Endometrial microvascular endothelial cells (primary cell): ENCODE measurements around the gene PABPC1L. TPM values are rescaled to one million over a fixed set of nuclear protein-coding genes. Genes with fewer than 3 reads are reported as not detected.

Experiments
- in situ Hi-C: cut with HindIII; loops from 2 replicates; pipeline ENCODE4 v1.10.0; 2017; ENCODE audit warnings: low sequenced_read_pairs, low pct_unique_long_range_greater_than_20kb; ENCODE audit errors: inconsistent ontology term
- total RNA-seq: library from RNA; depleted of rRNA; stranded (reverse); fragments of >200 nt; gene quantifications from one replicate; pipeline ENCODE4 v1.2.3, GENCODE V29; 2015; ENCODE audit errors: inconsistent ontology term

PABPC1L gene
- total RNA-seq, 1 donor from 2014 or later, result 0.93 TPM

GRCh38 chr20:44896583-44896982, 13.3 kb upstream of the PABPC1L start:
- in situ Hi-C loops, result no loop called here

- in situ Hi-C loops, result no loop called here
Measured at GRCh38 chr20:44897133-44897532, 12.7 kb upstream of the PABPC1L start.

GRCh38 chr20:44900231-44900854, 9.5 kb upstream of the PABPC1L start:
- in situ Hi-C loops, result no loop called here

GRCh38 chr20:44901974-44902373, 7.9 kb upstream of the PABPC1L start:
- in situ Hi-C loops, result no loop called here

- in situ Hi-C loops, result no loop called here
Measured at GRCh38 chr20:44904377-44904776, 5.5 kb upstream of the PABPC1L start.

- in situ Hi-C loops, result no loop called here
Measured at GRCh38 chr20:44908987-44909871, 631 bp upstream of the PABPC1L start.

GRCh38 chr20:44910690-44911262, 916 bp downstream of the PABPC1L start:
- in situ Hi-C loops, result no loop called here

GRCh38 chr20:44911264-44911921, 1.5 kb downstream of the PABPC1L start:
- in situ Hi-C loops, result no loop called here

GRCh38 chr20:44912189-44912588, 2.3 kb downstream of the PABPC1L start:
- in situ Hi-C loops, result no loop called here

GRCh38 chr20:44914924-44915323, 5.1 kb downstream of the PABPC1L start:
- in situ Hi-C loops, result no loop called here

- in situ Hi-C loops, result no loop called here
Measured at GRCh38 chr20:44916586-44916985, 6.7 kb downstream of the PABPC1L start.

- in situ Hi-C loops, result no loop called here
Measured at GRCh38 chr20:44917399-44917798, 7.5 kb downstream of the PABPC1L start.

GRCh38 chr20:44918342-44918741, 8.5 kb downstream of the PABPC1L start:
- in situ Hi-C loops, result no loop called here

GRCh38 chr20:44918761-44919160, 8.9 kb downstream of the PABPC1L start:
- in situ Hi-C loops, result no loop called here

- in situ Hi-C loops, result no loop called here
Measured at GRCh38 chr20:44921447-44921846, 11.6 kb downstream of the PABPC1L start.

GRCh38 chr20:44924541-44924940, 14.7 kb downstream of the PABPC1L start:
- in situ Hi-C loops, result no loop called here

- in situ Hi-C loops, result no loop called here
Measured at GRCh38 chr20:44928595-44928994, 18.7 kb downstream of the PABPC1L start.

GRCh38 chr20:44930517-44931168, 20.8 kb downstream of the PABPC1L start:
- in situ Hi-C loops, result no loop called here

- in situ Hi-C loops, result no loop called here
Measured at GRCh38 chr20:44931911-44932310, 22.1 kb downstream of the PABPC1L start.
